Daoy (cell line): ENCODE data around the gene AGBL4. TPM values are rescaled to one million over a fixed set of nuclear protein-coding genes. Genes with fewer than 3 reads are reported as not detected.
"Not testable (repeated sequence)": the region's sequence is repeated elsewhere in the genome, so short reads cannot be mapped to it uniquely, and the experiment has no call there.

Experiments used
- DNase-seq: peaks from one replicate; pipeline ENCODE4 v3.0.0-alpha.2; 2015; ENCODE audit warnings: low read depth
- total RNA-seq: library from RNA; depleted of rRNA; stranded (reverse); fragments of >200 nt; shearing (Covaris generic); gene quantifications from 2 replicates; pipeline ENCODE4 v1.2.3, GENCODE V29; 2014

The AGBL4 gene
- total RNA-seq, 1 experiment from 2014 or later = not detected

- no peak for DNase-seq
These were observed 1476.1 kb downstream of the AGBL4 start for GRCh38 chr1:48547561-48548220.

- no peak for DNase-seq
These were observed 1479.9 kb downstream of the AGBL4 start for GRCh38 chr1:48543854-48544253.

- no peak for DNase-seq
These were observed 1483.2 kb downstream of the AGBL4 start for GRCh38 chr1:48540587-48540986.

GRCh38 chr1:48536477-48536876 is 1487.3 kb downstream of the AGBL4 start:
- DNase-seq = peak; percentile 28

GRCh38 chr1:48532976-48533375 is 1490.8 kb downstream of the AGBL4 start:
- DNase-seq = peak; percentile 68

- peak; percentile 73 for DNase-seq
These were observed 1492.9 kb downstream of the AGBL4 start for GRCh38 chr1:48530727-48531351.

- no peak for DNase-seq
These were observed 1496.7 kb downstream of the AGBL4 start for GRCh38 chr1:48527051-48527450.

GRCh38 chr1:48526008-48526710 is 1497.6 kb downstream of the AGBL4 start:
- DNase-seq = peak; percentile 17

- DNase-seq = no peak
These were observed 1498.8 kb downstream of the AGBL4 start for GRCh38 chr1:48524892-48525467.

- DNase-seq = no peak
These were observed 1500.2 kb downstream of the AGBL4 start for GRCh38 chr1:48523558-48523957.

- DNase-seq = not testable (repeated sequence)
These were observed 1503.9 kb downstream of the AGBL4 start for GRCh38 chr1:48519896-48520295.

- no peak for DNase-seq
These were observed 1516.9 kb downstream of the AGBL4 start for GRCh38 chr1:48506870-48507269.

GRCh38 chr1:48500541-48501450 is 1523.0 kb downstream of the AGBL4 start:
- DNase-seq = no peak

- no peak for DNase-seq
These were observed 1524.5 kb downstream of the AGBL4 start for GRCh38 chr1:48499211-48499735.

GRCh38 chr1:48498096-48498791 is 1525.5 kb downstream of the AGBL4 start:
- DNase-seq = peak; percentile 79

GRCh38 chr1:48495911-48496310 is 1527.8 kb downstream of the AGBL4 start:
- no peak for DNase-seq

- no peak for DNase-seq
These were observed 1528.6 kb downstream of the AGBL4 start for GRCh38 chr1:48495166-48495565.

- peak; percentile 78 for DNase-seq
These were observed 1529.6 kb downstream of the AGBL4 start for GRCh38 chr1:48493970-48494769.

GRCh38 chr1:48493041-48493440 is 1530.7 kb downstream of the AGBL4 start:
- peak; percentile 5 for DNase-seq

GRCh38 chr1:48492392-48492791 is 1531.4 kb downstream of the AGBL4 start:
- DNase-seq = peak; percentile 16
